Activated CD8-positive, alpha-beta memory T cell treated with anti-CD3 and anti-CD28 coated beads, Interleukin-2, amount 50 U/mL, for 4 hours (primary cell): Measurements from ENCODE around the gene AFAP1.
A peak's percentile ranks its signal among the peaks of the same experiment; 100 is the strongest.

Source experiments
- DNase-seq: peaks from one replicate; pipeline ENCODE4 v3.0.0-alpha.2; 2020

AFAP1 gene

DNA sequence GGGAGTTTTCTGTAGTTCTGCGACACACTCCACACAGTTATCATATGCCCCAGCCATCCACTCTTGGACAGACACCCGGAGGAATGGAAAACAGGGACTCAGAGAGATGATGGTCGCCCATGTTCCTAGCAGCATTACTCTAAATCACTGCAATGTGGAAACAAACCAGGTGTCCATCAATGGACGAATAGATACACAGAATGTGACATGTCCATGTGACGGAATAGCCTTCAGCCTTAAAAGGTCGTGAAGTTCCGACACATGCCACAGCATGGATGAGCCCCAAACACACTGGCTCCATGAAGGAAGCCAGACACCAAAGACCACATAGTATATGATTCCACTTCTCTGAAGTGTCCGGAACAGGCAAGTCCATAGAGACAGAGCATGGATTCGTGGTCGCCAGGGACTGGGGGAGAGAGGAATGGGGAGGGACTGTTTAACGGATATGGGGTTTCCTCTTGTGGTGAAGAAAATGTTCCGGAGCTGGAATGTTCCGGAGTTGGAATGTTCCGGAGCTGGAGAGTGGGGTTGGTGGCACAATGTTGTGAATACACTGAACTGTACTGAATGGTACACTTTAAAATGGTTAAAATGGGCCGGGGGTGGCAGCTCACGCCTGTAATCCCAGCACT, 28.7 kb upstream of the AFAP1 start:
- no peak for DNase-seq

DNA sequence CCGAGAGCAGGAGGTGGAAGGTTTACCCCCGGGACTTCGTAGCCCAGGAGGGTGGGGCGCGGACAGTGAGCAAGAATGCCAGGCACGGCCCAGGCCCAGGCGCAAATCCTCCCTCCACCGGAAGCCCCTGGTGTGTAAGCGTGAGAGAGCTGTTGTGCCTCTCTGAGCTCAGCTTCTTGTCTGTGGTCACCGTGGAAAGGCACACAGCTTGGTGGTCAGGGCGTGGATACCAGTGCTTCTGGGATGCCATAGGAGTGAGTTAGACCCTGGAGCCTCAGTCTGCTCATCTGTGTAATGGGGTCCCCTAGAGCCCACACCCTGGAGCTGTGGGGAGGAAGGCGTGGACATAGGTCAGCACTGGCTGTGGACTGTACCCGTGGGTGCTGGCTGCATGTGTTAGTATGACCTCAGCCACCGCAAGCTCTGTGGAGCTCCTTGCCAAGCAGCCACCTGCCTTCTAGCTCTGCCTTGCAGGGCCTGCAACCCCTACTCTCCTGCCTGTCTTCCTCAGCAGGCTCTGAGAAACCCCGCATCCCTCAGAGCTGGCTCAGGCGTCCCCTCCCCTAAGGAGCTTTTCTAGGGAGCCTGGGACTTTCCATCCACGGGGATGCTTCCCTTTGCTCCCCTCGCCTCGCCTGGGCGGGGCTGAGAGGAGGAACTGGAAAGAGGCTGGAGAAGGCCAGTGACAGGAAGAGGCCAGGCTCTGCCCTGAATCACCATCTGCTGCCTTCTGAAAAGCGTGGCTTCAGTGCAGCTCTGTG, 28.0 kb upstream of the AFAP1 start:
- DNase-seq = no peak

DNA sequence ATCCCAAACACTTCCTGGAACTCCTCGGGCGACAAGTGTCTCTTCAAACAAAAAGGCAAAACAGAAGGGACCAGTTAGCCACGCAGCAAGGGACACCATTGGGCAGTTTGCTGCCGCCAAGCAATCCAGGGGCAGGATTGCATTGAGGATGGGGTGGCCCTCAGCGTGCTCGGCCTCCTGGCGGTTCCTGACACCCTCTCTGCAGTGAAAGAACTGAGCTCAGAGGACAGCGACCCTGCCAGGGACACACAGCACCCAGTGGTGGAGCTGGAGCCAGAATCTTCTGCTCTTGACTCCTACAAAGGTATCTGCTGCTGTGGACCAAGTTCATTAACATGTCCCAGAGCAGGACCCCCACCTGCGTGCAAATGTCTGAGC, 27.4 kb upstream of the AFAP1 start:
- no peak for DNase-seq

DNA sequence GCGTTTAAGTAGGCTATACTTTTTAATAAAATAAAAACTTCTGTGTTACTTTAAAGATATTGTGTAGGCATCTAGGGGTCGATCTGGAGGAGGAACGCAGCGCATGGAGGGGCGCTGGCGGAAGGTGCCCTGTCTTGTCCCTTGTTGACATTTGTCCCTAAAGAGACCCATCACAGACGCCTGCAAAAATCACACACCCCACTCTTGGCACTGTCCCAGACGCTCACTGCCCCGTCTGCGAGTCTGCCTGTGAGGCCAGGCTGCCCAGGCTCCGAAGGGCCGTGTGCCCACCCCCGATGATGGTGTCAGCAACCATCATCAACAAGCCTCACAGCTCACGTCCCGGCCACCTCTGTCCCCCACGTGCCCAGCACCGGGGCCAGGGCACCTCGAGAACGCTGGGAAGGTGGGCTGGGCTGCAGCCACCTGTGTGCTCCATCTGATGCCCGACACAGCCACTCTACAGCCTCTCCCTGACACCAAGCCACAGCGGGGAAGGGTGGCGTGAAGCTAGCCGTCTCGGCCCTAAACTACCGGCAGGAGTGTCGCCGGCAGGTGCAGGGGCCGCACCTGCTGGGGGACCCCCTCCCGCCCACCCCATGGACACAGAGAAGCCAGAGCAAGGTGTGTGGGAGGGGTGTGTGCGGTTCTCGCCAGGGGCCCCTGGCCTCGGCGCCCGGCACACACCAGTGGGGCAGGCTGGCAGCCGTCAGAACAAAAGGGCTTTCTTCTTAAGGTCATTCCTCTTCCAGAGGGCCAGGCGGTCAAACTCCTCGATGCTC, 26.8 kb upstream of the AFAP1 start:
- no peak for DNase-seq

DNA sequence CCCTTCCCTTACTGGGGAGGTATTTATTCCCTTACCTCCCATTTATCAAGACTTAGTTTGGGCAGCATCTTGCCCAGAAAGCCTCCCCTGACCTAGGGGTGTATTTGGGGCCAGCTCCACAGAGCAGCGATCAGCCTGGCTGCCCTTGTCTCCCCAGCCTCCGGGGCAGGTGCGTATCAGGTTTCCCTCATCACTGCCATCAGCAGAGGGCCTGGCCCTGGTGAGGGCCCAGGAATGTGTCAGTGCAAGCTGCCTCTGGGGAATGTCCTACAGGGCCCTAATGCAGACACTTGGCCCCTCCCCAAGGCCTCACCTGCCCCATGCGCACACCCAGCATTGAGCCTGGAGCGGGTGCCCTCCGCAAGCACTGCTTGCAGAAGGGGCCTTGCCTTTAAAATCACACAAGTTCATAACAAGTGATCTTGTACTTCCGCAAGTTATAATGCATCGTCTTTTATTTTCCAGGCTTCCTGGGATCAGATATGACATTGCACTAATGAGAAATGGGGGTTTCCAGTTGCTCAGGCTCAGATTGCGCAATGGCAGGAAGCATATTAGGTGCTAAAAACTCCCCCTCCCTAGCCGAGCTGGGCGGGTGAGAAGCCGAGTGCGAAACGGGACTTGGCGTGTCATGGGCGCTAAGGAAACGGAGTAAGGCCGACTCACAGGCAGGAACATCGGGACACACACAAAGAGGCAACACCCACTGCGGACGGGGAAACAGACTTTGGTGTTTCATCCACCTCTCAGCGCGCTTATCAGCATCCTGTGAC, 25.4 kb upstream of the AFAP1 start:
- DNase-seq = no peak

DNA sequence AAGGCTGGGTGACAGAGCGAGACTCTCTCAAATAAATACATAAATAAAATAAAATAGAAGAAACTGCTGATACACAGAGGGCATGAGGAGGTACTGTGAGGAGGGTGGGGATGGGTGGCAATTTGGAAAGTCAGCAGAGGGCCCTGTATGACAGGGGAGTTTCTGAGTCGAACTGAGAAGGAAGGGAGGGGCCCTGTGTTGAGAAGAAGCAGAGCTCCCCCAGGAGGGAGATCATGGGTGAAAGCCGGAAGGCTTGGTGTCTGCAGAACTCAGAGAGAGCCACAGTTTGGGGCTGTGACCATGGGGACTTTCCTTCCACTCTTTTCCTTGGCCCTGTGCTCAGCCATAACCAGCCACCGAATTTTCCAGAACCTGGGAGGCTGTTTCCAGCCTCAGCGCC, 24.8 kb upstream of the AFAP1 start:
- no peak for DNase-seq

DNA sequence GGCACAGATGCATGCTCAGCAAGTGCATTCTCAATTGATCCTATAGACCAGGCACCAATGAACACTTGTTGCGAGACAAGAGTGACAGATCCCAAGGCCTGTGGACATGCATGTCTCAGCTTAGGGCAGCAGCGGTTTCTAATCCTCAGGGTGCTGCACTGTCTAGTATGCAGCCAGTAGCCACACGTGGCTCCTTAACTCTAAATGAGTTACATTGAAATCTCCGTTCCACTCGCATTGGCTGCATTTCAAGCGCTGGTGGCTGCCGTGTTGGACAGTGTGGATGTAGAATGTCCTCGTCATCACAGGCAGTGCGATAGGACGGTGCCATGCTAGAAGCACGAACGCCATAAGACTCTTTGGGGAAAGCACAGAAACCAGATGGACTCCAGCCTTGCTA, 24.0 kb upstream of the AFAP1 start:
- no peak for DNase-seq

DNA sequence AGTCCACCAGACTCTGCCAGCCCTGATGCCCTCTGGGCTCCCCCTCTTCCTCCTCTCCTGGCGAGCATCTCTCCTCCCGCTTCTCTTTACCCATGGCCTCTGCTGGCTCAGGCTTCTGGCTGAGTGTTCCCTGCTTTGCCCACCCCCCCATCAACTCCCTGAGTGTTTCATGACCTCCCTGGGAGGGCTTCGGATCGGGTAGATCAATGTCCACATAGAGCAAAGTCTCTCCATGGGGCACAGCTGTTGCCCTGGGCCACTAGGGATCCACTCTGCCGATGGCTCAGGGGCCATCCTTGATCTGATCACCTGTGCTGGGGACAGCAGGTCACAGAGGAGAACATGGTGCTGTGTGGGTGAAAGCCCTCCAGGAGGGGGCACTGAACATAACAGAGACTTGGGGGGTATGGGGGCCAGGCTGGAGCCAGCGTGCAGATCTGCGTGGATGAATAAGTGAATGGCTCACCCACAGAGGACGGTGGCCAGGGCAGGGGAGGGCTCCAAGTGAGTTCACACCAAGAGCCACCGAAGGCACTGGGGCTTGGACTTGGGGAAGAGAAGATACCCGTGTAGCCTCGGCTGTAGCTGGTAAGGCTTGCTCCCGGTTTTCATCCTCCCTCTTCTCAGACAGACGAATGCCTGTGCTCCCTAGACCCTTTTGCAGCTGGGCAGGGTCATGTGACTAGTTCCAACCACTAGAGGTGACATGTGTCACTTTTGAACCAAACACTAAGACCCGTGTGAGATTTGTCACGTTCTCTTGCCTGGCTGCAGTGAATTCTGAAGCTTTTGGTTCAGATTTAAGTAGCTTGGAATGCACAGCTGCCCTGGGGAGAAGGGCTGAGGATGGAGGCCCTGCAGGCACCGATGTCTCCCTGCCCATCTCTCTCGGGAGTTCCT, 23.2 kb upstream of the AFAP1 start:
- no peak for DNase-seq

DNA sequence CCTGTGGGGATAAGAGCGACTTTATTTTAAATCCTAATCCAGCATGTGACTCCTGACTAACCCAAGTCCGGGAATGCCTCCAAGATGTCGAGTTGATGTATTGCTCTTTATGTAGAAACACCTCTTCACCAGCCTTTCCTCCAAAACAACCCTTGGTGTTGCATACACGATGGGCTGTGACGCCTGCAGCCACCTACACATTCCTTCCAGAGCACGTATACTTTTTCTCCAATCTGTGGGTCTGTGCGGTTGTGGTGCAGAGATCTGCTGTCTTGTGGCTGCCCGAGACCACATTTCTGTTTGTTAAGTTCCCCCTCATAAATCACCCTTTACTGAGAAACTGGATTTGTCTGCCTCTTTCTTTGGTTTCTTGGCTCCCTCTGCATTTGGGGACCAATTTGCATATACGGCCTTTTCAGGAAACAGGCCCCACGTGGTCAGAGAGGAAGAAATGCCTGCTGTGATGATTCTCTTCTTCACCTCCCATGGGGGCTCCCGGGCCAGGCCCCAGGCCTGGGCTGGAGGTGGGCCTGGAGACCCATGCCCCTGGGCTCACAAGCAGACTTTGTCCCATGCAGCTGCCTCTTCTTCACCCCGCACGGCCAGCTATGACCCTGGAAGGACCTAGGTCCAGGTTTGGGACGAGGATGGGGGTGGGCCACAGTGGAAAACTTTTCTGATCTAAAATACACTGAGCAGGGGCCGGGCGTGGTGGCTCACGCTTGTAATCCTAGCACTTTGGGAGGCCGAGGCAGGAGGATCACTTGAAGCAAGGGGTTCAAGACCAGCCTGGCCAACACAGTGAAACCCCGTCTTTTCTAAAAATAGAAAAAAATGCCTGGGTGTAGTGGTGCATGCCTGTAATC, 21.4 kb upstream of the AFAP1 start:
- DNase-seq = peak; percentile 58

DNA sequence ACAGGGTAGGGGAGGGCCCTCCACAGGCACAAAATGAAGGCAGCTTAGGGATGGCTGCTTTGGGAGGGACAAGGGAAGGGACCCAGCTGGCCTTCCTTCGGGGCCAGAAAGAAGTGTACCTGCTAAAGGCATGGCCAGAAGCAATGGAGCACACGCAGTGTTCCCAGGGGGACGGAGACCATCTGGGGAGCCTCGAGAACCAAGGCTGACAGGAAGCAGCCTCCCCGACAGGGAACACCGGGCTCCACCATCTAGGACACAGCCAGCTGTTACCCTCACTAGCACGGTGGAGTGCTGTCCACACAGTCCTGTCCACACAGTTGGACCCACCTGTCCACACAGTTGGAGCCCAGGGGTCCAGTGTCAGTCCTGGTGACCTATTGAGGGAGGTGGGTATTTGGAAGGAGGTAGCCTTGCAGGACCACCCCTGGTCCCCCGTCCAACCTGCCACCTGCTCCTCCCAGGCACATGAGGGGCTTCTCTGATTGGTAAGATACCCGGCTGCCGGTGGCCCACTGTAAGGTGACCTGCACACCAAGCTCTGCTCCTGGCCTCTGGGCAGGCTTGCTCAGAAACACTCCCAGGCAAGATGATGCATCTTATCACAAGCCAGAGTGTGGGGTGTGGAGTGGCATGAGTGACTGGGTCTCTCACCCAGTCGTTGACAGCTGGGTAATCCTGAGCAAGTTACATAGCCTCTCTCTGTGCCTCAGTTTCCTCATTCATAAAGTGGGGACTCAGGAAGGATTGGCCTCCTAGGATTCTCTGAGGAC, 20.5 kb upstream of the AFAP1 start:
- DNase-seq = no peak

DNA sequence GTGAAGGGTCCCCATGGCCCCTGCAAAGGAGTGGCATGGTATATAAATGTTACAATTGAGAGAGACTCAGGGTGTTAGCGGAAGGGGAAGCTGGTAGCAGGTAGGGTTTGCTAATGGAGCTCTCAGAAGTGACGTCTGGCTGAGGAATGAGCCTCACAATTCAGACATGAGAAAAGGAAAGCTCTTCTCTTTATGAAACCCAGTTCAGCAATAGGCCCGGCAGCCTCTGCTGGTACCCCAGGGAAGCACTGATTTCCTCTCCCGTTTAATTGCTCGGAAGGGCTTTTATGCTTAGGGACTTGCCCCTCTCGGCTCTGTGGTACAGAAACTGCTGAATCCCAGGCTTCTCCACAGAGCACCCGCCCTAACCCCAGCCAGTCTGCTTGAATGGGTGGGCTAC, 19.4 kb upstream of the AFAP1 start:
- no peak for DNase-seq

DNA sequence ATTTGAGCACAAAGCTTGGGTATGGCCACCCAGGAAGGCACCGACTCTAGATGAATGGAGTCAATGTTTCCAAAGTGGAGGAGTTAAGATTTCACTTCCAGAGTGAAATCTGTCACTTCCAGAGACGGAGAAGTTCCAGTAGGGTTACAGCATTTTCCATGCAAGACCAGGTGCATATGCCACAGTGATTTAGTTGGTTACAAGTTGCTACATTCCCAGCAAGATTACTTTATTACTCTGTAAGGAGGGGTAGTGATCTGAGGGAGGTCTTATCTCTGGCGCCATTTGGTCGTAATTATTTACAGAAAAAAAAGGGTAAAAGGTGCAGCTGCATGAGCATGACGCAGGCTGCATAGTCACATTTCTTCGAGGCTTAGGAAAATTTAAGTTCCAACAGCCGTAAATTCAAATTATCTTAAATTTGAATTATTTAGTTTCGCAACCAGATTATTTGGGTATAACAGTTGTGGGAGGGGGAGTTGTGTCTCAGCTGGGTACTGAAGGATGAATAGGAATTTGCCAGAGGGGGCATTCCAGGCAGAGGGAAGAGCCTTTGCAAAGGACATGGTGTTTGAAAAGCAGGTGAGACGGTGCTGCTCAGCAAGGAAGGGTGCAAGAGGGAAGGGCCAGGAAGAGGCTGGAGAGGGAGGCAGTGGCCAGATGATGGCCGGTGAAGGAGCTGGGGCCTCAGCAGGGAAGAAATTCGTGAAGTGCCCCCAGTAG, 17.4 kb upstream of the AFAP1 start:
- no peak for DNase-seq

DNA sequence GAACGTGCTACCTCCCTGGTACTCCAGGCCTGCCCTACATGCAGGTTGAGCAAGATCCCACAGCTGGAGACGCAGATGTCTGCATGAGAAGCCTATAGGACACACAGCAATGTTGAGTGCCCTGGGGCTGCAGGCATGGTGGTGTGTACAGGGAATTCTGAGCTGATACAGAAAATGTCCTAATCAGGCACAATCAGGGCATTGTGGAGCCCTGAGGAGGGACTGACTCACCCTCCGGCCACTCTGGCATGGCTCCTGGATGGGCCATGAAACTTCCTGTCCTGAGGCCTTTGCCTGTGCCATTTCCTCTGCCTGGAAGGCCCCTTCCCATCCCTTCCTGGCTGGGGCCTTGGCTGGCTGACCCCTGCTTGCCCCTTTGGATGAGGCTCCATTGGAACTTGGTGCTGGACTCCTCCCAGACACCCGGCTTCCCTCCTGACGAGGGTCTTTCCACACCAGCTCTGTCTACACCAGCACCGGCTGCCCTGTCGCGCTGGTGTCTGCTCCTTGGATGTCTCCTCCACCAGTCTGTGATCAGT, 16.7 kb upstream of the AFAP1 start:
- no peak for DNase-seq

DNA sequence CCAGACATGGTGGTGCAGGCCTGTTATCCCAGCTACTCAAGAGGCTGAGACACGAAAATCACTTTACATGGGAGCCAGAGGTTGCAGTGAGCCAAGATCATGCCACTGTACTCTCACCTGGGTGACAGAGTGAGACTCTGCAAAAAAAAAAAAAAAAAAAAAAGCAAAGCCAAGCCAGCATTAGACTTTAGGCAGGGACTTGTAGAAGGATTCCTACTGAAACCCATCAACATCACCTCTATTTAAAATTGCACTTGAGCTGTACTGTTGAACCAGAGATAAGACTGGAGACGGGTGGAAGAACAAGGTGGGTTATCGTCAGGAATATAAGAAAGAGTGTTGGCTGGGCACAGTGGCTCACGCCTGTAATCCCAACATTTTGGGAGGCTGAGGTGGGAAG, 15.7 kb upstream of the AFAP1 start:
- DNase-seq = no peak

DNA sequence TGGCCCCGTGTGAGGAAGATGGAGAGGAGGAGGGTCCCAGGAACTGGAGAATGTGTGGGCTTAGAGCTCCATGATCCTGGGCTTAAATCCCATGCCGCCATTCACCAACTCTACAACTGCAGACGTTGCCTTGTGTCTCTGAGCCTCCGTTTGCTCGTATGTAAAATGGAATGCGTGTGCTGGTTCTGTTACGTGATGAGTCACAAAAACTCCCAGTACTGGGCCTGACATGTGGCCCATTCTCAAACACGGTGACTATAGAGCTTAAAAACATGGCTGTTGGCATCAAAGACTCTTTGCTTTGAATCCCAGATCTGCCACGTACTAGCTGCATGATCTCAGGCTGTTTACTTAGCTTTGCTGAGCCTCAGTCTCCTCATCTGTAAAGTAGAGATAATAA, 13.0 kb upstream of the AFAP1 start:
- DNase-seq = no peak

DNA sequence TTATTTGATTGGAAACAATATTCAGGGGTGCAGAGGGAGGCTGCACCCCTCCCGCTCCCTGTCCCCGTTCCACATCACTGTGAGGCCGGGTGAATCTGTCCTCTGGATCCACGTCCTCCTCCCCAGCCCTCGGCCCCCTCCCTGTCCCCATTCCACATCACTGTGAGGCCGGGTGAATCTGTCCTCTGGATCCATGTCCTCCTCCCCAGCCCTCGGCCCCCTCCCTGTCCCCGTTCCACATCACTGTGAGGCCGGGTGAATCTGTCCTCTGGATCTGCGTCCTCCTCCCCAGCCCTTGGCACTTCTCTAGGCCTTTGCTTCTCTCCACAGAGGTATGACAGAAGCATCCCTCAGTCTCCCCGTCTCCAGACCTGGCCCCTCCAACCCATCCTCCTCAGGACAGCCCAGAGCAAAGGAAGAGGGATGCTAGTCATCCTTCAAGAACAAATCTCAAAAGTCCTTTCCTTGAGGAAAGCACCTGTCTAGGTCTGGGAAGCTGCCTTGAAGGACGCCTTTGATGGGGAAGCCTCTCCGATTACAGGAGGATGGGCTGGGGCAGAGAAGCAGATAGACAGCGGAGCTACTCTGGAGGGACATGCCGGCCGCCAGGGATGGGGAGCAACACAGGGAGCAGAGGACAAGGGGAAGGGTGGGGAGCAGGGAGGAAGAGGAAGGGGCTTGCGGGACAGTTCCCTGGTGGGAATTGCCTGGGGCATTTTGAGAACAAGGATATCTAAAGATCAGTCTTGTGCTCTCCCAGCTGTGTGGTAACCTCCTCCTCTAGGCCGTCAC, 10.8 kb upstream of the AFAP1 start:
- DNase-seq = no peak

DNA sequence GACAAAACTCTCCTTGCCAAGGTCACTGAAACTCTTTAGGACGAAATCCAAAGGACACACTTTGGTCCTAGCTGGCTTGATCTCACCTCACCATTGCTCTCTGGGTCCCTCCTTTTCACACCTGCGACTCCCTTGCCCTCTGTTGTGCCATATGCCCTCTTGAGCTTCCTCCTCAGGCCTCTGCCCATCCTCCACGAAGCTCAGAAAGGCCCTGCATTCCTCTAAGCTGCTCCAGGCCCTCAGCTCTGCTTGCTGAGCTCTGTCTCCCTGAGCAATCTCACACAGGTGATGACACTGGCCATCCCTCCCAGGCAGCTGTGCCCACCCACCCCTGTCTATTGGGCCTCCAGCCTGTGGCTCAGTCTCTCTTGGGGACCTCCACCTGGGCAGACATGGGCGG, 10.1 kb upstream of the AFAP1 start:
- DNase-seq = no peak

DNA sequence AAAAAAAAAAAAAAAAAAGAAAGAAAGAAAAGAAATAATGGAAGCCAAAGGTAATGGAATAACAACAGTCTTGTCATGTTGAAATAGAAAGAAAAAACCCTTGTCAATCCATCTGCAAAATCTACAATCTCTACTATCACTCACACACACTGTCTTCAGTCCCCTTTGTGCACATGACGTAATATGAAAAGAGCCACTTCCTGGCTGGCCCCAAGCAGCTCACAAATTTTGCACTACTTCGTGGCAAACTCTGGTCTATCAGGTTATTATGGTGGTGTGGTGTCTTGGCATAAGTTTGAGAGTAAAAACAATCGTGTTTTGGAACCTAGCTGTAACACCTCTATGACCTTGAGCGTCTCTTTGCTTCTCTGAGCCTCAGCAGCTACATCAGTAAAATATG, 8.3 kb upstream of the AFAP1 start:
- DNase-seq = no peak
